Renal pelvis (tissue), 3 donors: ENCODE data around the gene MFSD11. TPM values are rescaled to one million over a fixed set of nuclear protein-coding genes. Genes with fewer than 3 reads are reported as not detected.

Source experiments
- polyA plus RNA-seq, 3 donors: library from polyadenylated mRNA; unstranded; fragments of 120-200 nt; gene quantifications; one replicate each; pipeline ENCODE4 v1.2.1, GENCODE V29; 2013; ENCODE audit not compliant: insufficient read length in 3 of 3

MFSD11 gene
- polyA plus RNA-seq, 3 donors, result 20.6 to 33.3 (median 27.4) TPM

Other genes starting within 250 kb of the MFSD11 start
- 1 to 10 TPM; 7.7 to 9.9 (median 9.1) TPM for gene RHBDF2, start 236.7 kb upstream of the MFSD11 start, polyA plus RNA-seq
- gene CYGB, start 200.4 kb upstream of the MFSD11 start, polyA plus RNA-seq, result 10 to 100 TPM; 15.4 to 16.5 (median 16.4) TPM
- 1 to 10 TPM; 2.7 to 5.3 (median 4.6) TPM for gene PRCD, start 198.1 kb upstream of the MFSD11 start, polyA plus RNA-seq
- 1 to 10 TPM; 6.0 to 9.8 (median 9.2) TPM for gene ST6GALNAC2, start 152.3 kb upstream of the MFSD11 start, polyA plus RNA-seq
- under 1 TPM; 0.23 to 0.99 (median 0.90) TPM for gene ST6GALNAC1, start 94.4 kb upstream of the MFSD11 start, polyA plus RNA-seq
- 100 to 1,000 TPM in 1 of 3 donors, 10 to 100 TPM in 2; 91.0 to 117 (median 99.0) TPM for gene MXRA7, start 27.2 kb upstream of the MFSD11 start, polyA plus RNA-seq
- gene JMJD6, start 11.5 kb upstream of the MFSD11 start, polyA plus RNA-seq, result 10 to 100 TPM; 23.4 to 26.7 (median 24.7) TPM
- 10 to 100 TPM; 39.0 to 41.6 (median 40.0) TPM for gene METTL23, start 11.3 kb upstream of the MFSD11 start, polyA plus RNA-seq
- gene SRSF2, start 788 bp upstream of the MFSD11 start, polyA plus RNA-seq, result 100 to 1,000 TPM; 337 to 388 (median 377) TPM
- 1 to 10 TPM; 2.1 to 2.8 (median 2.7) TPM for gene MGAT5B, start 130.3 kb downstream of the MFSD11 start, polyA plus RNA-seq